Esophagus muscularis mucosa (tissue), 4 donors: ENCODE measurements around the gene TAAR8. TPM values are rescaled to one million over a fixed set of nuclear protein-coding genes. Genes with fewer than 3 reads are reported as not detected.

ENCODE experiments used
- DNase-seq: peaks from one replicate; pipeline ENCODE4 v3.0.0-alpha.2; 2017; ENCODE audit errors: extremely low spot score
- H3K27ac ChIP-seq, 4 donors: fragments of 200-600 bp; sonication (generic); replicated peaks in 1 of 4; 1 replicate in 3 of 4; 2 replicates in 1 of 4; pipeline ENCODE4 v1.5.1; 2016 to 2019; ENCODE audit warnings: mild to moderate bottlenecking in 1 of 4
- H3K27me3 ChIP-seq, 4 donors: fragments of 200-600 bp; sonication (generic); one replicate each; pipeline versions ENCODE4 v1.5.1 to v1.6.0; 2016 to 2019
- H3K36me3 ChIP-seq, 4 donors: fragments of 200-600 bp; sonication (generic); one replicate each; pipeline ENCODE4 v1.5.1; 2016 to 2019
- H3K4me1 ChIP-seq, 4 donors: fragments of 200-600 bp; sonication (generic); one replicate each; pipeline ENCODE4 v1.5.1; 2016 to 2019
- H3K4me3 ChIP-seq, 4 donors: fragments of 200-600 bp; sonication (generic); 1 replicate in 2 of 4; 2 replicates in 2 of 4; pipeline ENCODE4 v1.5.1; 2016 to 2019; ENCODE audit warnings: mild to moderate bottlenecking in 4 of 4, moderate library complexity in 1 of 4
- H3K9me3 ChIP-seq, 4 donors: fragments of 200-600 bp; sonication (generic); 1 replicate in 3 of 4; 2 replicates in 1 of 4; pipeline ENCODE4 v1.5.1; 2016 to 2019
- CTCF ChIP-seq, 3 experiments: fragments of 200-600 bp in 2 of 3; fragments of 450-650 bp in 1 of 3; sonication (generic) in 2 of 3; IDR thresholded peaks; one replicate each; pipeline ENCODE4 v1.5.1; 2017 to 2019; ENCODE audit warnings: antibody characterized with exemption in 3 of 3, mild to moderate bottlenecking in 2 of 3, moderate library complexity in 1 of 3
- EP300 ChIP-seq: sonication (generic); formaldehyde crosslinking; IDR thresholded peaks from one replicate; pipeline ENCODE4 v1.6.1; 2017; ENCODE audit warnings: antibody characterized with exemption
- POLR2A ChIP-seq: fragments of 450-650 bp; IDR thresholded peaks from one replicate; pipeline ENCODE4 v1.6.1; 2017; ENCODE audit warnings: antibody characterized with exemption, moderate library complexity, mild to moderate bottlenecking, low read depth
- POLR2AphosphoS5 ChIP-seq, 2 donors: sonication (generic); formaldehyde crosslinking; IDR thresholded peaks; one replicate each; pipeline ENCODE4 v1.6.1; 2017; ENCODE audit warnings: antibody characterized with exemption in 2 of 2
- WGBS: methylation state at CpG from one replicate; pipeline ENCODE4 v1.1.5; 2018; 5-methylcytosine and 5-hydroxymethylcytosine counted together
- intact Hi-C: fragments of 100-400 bp; cut with DNase I; formaldehyde crosslinking; loops from one replicate; pipeline ENCODE4 v1.15.1; 2023
- total RNA-seq, 4 donors: library from RNA; depleted of rRNA; stranded (reverse); fragments of >200 nt; gene quantifications; one replicate each; pipeline versions ENCODE4 v1.1.0 to v1.2.1, GENCODE V29; 2016

TAAR8 gene
- total RNA-seq, 4 donors from 2014 or later: not detected

GRCh38 chr6:132568611-132569010, 16.1 kb downstream of the TAAR8 start:
- Histone ChIP-seq H3K4me3 (no peak overlapping the region), H3K36me3 (no peaks in the 10 kb centered on the region), H3K4me1 (no peaks in the 10 kb centered on the region), H3K27me3 (peaks cover 0 to 13% (median 0%) of the 10 kb centered on the region in 4 donors), H3K27ac (no peak overlapping the region), H3K9me3 (no peaks in the 10 kb centered on the region)
- intact Hi-C loops: no loop called here
- DNase-seq: no peak
- TF ChIP-seq POLR2A (no peak), CTCF (IDR thresholded peaks at IDR 0.05) (no peak), EP300 (no peak), POLR2AphosphoS5 (IDR thresholded peaks at IDR 0.05) (no peak)
- 57% methylated on average over 6 of the region's 6 CpGs for WGBS

- Histone ChIP-seq H3K4me3 (no peak overlapping the region), H3K9me3 (no peaks in the 10 kb centered on the region), H3K27ac (no peak overlapping the region), H3K4me1 (no peaks in the 10 kb centered on the region), H3K36me3 (no peaks in the 10 kb centered on the region), H3K27me3 (peaks cover 0 to 13% (median 0%) of the 10 kb centered on the region in 4 donors)
- WGBS: 38% methylated on average over 4 of the region's 4 CpGs
- DNase-seq: no peak
- no peak for TF ChIP-seq POLR2A
- no peak for TF ChIP-seq POLR2AphosphoS5 (IDR thresholded peaks at IDR 0.05)
- no peak for TF ChIP-seq EP300
- no peak for TF ChIP-seq CTCF (IDR thresholded peaks at IDR 0.05)
- intact Hi-C loops: no loop called here
These were observed 16.7 kb downstream of the TAAR8 start for GRCh38 chr6:132569170-132569569.

GRCh38 chr6:132570221-132570777, 17.8 kb downstream of the TAAR8 start, which contains the start of gene TAAR6:
TSS of gene TAAR6 (plus strand) at chr6:132570322. CDS start at chr6:132570322, 0 bp downstream.
- no peak for DNase-seq
- Histone ChIP-seq H3K27ac (no peak within 1 kb of the TSS), H3K9me3 (no peaks in the 10 kb centered on the region), H3K4me3 (no peak within 1 kb of the TSS), H3K4me1 (no peaks in the 10 kb centered on the region), H3K36me3 (no peaks in the 10 kb centered on the region), H3K27me3 (peaks cover 0 to 13% (median 0%) of the 10 kb centered on the region in 4 donors)
- intact Hi-C loops: no loop called here
- 79% methylated on average over 15 of the region's 15 CpGs for WGBS
- TF ChIP-seq CTCF (IDR thresholded peaks at IDR 0.05) (no peak), POLR2A (no peak), POLR2AphosphoS5 (IDR thresholded peaks at IDR 0.05) (no peak), EP300 (no peak)

GRCh38 chr6:132571774-132572173, 19.3 kb downstream of the TAAR8 start:
- H3K9me3 ChIP-seq: no peaks in the 10 kb centered on the region
- intact Hi-C loops: no loop called here
- no peaks in the 10 kb centered on the region for H3K36me3 ChIP-seq
- no peak overlapping the region for H3K27ac ChIP-seq
- TF ChIP-seq EP300 (no peak), POLR2A (no peak), CTCF (IDR thresholded peaks at IDR 0.05) (no peak), POLR2AphosphoS5 (IDR thresholded peaks at IDR 0.05) (no peak)
- H3K4me1 ChIP-seq: no peaks in the 10 kb centered on the region
- peaks cover 0 to 13% (median 0%) of the 10 kb centered on the region in 4 donors for H3K27me3 ChIP-seq
- H3K4me3 ChIP-seq: no peak overlapping the region
- no peak for DNase-seq

GRCh38 chr6:132584698-132585097, 32.2 kb downstream of the TAAR8 start:
- TF ChIP-seq EP300 (no peak), CTCF (IDR thresholded peaks at IDR 0.05) (no peak), POLR2AphosphoS5 (IDR thresholded peaks at IDR 0.05) (no peak), POLR2A (no peak)
- peaks cover 0 to 5% (median 0%) of the 10 kb centered on the region in 4 donors for H3K27me3 ChIP-seq
- 82% methylated on average over 1 of the region's 1 CpG for WGBS

More at GRCh38 chr6:132584698-132585097, 32.2 kb downstream of the TAAR8 start:
- H3K4me1 ChIP-seq: no peaks in the 10 kb centered on the region
- no peaks in the 10 kb centered on the region for H3K36me3 ChIP-seq
- no peak overlapping the region for H3K27ac ChIP-seq
- no peaks in the 10 kb centered on the region for H3K9me3 ChIP-seq
- DNase-seq: no peak
- no peak overlapping the region for H3K4me3 ChIP-seq
- intact Hi-C loops: no loop called here
